NCI-H2171 (cell line): ENCODE results near the gene TCP11L1.
A peak's percentile ranks its signal among the peaks of the same experiment; 100 is the strongest.
"Not testable (repeated sequence)": the region's sequence is repeated elsewhere in the genome, so short reads cannot be mapped to it uniquely, and the experiment has no call there.

Experiments
- DNase-seq: peaks from one replicate; lab custom pipeline; 2025; lab: John Stamatoyannopoulos, UW

The TCP11L1 gene

DNA sequence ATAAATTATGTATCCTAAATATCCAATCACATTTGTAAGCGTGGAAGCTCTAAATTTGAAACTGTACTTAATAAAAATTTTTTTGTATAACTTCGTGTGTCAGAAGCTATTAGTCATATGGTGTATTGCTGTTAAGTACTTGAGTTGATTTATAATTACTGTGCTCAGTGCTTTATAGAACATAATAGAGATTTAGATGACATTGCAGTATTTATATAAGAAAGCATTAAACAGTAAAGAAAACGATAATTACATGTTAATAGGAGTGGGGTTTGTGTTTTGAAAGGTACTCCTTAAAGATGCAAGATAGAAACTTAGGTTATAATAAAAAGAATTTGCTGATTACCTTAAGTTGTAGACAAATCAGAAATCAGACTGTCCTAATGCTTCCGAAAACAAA lies 5.9 kb upstream of the TCP11L1 start:
- no peak for DNase-seq

GRCh38 chr11:33035011-33035410 lies 4.4 kb upstream of the TCP11L1 start:
- no peak for DNase-seq

- no peak for DNase-seq
These were observed 875 bp downstream of the TCP11L1 start for GRCh38 chr11:33040033-33040861.

DNA sequence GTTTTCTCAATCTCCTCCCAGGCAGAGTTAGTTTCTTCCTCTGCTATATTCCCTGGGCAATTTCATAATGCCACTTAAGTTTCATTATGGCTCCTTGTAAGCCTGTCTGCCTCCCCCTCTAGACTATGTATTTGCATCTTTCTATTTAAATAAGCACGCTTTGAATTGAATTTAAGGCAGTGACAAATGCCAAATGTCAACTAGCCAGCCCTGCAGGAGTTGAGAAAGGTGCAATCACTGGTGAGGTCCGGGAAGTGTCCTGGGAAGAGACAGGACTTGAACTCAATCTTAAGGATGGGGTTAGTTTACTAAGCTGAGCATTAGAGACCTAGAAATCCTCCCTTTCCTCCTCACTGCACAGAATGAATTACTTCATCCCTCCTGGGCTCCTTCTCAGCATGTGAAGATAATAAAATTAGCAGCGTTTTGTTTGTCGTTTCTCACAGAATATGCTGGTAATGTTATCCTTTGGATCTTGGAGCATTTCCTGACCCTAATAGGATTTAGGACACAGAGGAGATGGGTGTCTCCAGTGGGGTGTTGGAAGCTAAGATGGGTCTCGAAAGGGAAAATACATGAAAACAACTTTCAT lies 1.6 kb downstream of the TCP11L1 start:
- no peak for DNase-seq

- no peak for DNase-seq
These were observed 4.0 kb downstream of the TCP11L1 start for GRCh38 chr11:33043221-33043830.

- DNase-seq = no peak
These were observed 4.9 kb downstream of the TCP11L1 start for GRCh38 chr11:33044285-33044756.

GRCh38 chr11:33045551-33046255 lies 6.3 kb downstream of the TCP11L1 start:
- peak; percentile 85 for DNase-seq

DNA sequence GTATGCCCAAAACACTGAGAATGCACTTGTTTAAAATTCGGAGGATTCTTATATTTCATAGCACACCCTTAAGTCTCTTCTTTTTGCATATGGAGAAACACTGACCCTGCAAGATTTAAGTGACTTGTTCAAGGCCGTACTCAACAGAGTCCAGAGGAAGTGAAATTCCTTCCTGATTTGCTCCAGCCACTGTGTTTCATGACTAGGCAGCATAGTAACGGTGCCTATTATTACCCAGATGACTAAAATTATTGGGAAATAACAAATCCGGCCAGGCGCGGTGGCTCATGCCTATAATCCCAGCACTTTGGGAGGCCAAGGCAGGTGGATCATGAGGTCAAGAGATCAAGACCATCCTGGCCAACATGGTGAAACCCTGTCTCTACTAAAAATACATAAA lies 9.3 kb downstream of the TCP11L1 start:
- not testable (repeated sequence) for DNase-seq

DNA sequence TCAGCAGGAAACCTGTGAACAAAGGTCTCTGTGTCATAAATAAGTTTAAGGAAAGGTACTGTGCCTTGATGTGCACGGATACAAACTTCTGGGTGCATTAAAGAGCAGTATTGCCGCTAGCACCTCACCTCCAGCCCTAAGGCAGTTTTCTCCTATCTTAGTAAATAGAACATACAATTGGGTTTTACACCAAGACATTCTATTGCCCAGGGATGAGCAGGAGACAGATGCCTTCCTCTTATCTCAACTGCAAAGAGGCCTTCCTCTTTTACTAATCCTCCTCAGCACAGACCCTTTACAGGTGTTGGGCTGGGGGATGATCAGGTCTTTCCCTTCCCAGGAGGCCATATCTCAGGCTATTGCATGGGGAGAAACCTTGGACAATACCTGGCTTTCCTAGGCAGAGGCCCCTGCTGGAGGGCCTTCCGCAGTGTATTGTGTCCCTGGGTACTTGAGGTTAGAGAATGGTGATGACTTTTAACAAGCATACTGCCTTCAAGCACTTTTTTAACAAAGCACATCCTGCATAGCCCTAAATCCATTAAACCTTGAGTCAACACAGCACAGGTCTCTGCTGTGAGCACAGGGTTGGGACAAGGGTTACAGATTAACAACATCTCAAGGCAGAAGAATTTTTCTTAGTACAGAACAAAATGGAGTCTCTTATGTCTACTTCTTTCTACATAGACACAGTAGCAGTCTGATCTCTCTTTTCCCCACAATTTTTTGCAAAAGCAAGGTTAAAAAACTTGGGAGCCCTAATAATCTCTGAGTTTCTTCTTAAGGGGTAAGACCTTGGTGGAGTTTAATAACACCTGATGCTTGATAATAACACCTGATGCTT lies 10.4 kb downstream of the TCP11L1 start:
- not testable (repeated sequence) for DNase-seq

DNA sequence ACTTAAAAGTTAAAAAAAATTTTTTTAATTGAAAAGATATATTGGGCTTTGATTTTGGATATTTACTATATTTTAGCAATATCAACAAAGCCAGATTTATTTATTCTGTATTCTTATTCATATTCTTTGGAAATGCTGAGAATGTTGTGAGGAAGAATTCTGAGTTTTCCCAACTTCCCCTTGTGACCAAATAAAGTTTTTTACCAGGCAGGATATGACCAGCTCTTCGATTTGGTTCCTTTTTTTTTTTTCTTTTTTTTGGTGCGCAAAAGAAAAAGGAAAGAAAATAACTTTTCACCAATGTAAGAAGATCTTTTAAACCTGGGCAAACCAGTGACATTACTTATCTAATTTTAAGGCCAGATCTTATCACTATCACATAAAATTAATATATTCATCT lies 12.9 kb downstream of the TCP11L1 start:
- DNase-seq = no peak

- DNase-seq = no peak
These were observed 16.0 kb downstream of the TCP11L1 start for GRCh38 chr11:33055375-33055774.

DNA sequence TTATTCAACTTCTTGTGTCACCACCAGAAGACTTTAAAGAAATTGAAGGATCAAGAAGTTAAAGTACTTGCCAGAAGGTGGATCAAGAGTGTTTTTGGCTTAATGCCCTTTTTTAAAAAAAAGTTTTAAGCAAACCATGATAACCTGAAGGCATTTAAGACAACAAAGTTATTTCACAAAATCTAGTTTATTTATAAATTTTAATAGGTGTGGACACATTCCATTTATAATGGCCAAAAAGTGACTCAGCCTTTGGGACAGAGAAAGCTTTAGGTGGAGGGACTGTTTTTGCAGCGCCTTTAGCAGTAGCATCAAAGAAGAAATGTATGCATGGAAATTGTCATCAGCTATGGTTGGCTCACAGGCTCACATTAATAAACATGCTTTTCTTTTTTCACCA lies 17.9 kb downstream of the TCP11L1 start:
- DNase-seq = no peak

DNA sequence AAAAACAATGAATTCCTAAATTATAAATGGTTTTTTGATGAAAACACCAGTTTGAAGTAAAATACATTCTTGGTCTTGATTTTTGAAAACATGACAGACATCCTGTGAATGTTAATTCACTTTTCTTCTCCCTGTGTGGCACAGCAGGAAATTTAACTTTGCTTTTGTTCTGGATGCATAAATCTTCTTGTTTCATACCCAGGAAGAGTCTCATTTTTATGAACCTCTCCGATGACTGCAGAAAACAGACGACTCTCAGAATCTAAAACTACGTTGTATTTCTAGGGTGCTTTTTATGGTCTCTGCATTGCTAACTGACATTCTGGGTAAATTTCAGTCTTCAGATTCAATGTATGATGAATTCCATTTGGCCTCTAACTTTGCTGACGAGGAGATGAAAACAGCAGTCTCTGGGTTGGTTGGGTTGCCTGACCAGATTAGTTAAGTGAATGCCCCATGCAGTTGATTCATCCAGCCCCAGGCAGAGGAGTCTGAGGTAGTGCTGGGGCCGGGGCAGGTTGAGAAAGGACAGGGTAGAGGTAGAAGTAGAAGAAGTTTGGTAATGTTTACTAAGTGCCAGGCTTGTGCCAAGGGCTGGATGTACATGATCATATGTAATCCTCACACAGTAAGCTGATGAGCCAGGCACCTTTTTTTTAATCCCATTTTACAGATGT lies 20.1 kb downstream of the TCP11L1 start:
- DNase-seq = no peak

GRCh38 chr11:33060271-33060670 lies 20.9 kb downstream of the TCP11L1 start:
- no peak for DNase-seq

DNA sequence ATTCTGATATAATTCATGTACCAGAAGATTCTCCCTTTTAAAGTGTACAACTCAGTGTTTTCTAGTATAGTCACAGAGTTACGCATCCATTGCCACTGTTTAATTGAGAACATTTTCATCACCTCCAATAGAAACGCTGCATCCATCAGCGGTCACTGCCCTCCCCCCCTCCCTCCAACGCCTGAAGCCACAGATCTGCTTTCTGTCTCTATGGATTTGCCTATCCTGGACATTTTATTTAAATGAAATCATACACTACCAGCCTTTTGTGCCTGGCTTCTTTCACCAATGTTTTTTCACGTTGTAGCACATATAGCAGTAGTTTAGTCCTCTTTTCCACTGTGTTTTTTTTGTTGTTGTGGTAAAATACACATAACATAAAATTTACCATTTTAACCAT lies 22.8 kb downstream of the TCP11L1 start:
- no peak for DNase-seq

- DNase-seq = no peak
These were observed 24.0 kb downstream of the TCP11L1 start for GRCh38 chr11:33063326-33063881.

DNA sequence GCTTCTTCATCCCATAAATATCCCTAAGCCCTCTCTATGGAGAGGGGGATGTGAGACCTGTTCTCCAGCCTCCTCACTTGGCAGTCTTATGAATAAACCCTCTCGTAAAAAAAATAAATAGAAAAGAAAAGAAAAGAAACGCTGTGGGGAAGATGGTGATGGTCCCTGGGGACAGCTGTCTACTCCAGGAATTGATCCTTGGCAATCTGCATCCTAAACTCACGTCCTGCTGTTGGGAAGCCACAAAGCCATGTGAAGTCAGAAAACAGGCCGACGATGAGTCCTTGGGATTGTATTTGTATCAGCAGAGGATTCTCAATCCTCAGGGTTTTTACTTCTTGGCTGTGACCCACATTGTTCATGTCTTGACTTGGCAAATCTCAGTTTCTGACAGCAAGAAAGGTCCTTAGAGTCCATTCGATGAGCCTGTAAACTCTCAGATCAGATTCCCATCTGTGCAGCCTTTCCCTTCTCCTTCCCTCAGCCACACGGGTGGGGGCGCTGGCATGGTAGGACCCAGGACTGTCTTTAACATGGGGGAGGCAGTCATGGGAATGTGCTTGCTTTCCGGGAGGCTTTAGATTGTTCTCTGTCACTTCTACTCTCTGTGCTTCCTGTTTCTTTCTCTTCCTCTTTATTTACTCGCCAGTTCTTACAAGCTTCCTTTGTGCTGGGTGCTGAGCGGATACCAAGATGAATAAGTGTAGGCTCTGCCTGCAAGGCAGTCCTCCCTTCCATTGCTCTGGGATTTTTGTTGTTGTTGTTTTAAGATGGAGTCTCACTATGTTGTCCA lies 24.9 kb downstream of the TCP11L1 start:
- no peak for DNase-seq

GRCh38 chr11:33064866-33065265 lies 25.5 kb downstream of the TCP11L1 start:
- DNase-seq = no peak

DNA sequence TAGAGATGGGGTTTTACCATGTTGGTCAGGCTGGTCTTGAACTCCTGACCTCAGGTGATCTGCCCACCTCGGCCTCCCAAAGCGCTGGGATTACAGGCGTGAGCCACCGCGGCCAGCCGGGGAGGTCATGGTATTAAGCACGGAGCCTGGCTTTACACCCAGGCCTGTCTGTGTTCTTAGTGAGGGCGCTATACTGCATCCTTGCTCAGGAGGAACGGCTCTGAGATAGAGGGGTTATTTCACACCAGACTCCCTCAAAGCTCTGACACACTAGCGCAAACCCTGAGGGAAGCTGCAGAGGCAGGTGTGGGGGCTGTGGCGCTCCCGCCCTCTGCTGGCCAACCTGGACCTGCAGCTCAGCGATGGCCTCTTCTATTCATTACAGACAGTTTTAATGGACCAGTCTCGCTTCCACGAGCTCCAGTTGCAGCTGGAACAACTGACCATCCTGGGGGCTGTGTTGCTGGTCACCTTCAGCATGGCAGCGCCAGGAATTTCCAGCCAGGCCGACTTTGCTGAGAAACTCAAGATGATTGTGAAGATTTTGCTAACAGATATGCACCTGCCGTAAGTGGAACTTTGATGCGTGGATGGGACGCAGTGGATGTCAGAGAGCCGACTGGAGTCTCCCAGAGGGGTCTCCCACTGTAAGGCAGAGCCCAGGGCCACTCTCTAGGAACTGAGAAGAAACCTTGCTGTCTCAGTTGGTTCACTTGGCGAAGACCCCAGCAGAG lies 26.2 kb downstream of the TCP11L1 start:
- DNase-seq = peak; percentile 51
